Activated naive CD8-positive, alpha-beta T cell (primary cell): Measurements from ENCODE around the gene TBL1X.
A peak's percentile ranks its signal among the peaks of the same experiment; 100 is the strongest.
"Not testable (repeated sequence)": the region's sequence is repeated elsewhere in the genome, so short reads cannot be mapped to it uniquely, and the experiment has no call there.

ENCODE experiments used
- H3K27ac Mint-ChIP-seq: one replicate; pipeline ENCODE4 v1.8.0; 2021; ENCODE audit warnings: mixed read lengths
- H3K27me3 Mint-ChIP-seq: one replicate; pipeline ENCODE4 v1.8.0; 2021; ENCODE audit warnings: mixed read lengths
- H3K36me3 Mint-ChIP-seq: one replicate; pipeline ENCODE4 v1.8.0; 2021; ENCODE audit warnings: mixed read lengths
- H3K4me1 Mint-ChIP-seq: one replicate; pipeline ENCODE4 v1.8.0; 2021; ENCODE audit warnings: low read depth, mixed read lengths
- H3K4me3 Mint-ChIP-seq: one replicate; pipeline ENCODE4 v1.8.0; 2021; ENCODE audit warnings: mild to moderate bottlenecking, mixed read lengths
- H3K9me3 Mint-ChIP-seq: one replicate; pipeline ENCODE4 v1.8.0; 2021; ENCODE audit warnings: low read depth, mixed read lengths

Gene TBL1X

GRCh38 chrX:9473708-9474107 lies 8.8 kb downstream of the TBL1X start:
- Mint-ChIP-seq H3K4me1 (peaks cover 57% of the 10 kb centered on the region), H3K27ac (no peak overlapping the region), H3K27me3 (no peaks in the 10 kb centered on the region), H3K36me3 (peaks cover 2% of the 10 kb centered on the region), H3K9me3 (no peaks in the 10 kb centered on the region), H3K4me3 (no peak overlapping the region)

- H3K9me3 Mint-ChIP-seq, H3K4me3 Mint-ChIP-seq, H3K27ac Mint-ChIP-seq, H3K36me3 Mint-ChIP-seq, H3K27me3 Mint-ChIP-seq: not testable (repeated sequence)
- H3K4me1 Mint-ChIP-seq: peaks cover 57% of the 10 kb centered on the region
Observed at GRCh38 chrX:9475417-9475816, 10.6 kb downstream of the TBL1X start.

- Mint-ChIP-seq H3K36me3 (peaks cover 5% of the 10 kb centered on the region), H3K9me3 (no peaks in the 10 kb centered on the region), H3K27me3 (no peaks in the 10 kb centered on the region), H3K4me1 (peaks cover 57% of the 10 kb centered on the region), H3K4me3 (no peak overlapping the region), H3K27ac (no peak overlapping the region)
Observed at GRCh38 chrX:9475984-9476383, 11.1 kb downstream of the TBL1X start.

- H3K27ac Mint-ChIP-seq: no peak overlapping the region
Observed at GRCh38 chrX:9476810-9477575, 12.1 kb downstream of the TBL1X start.

DNA sequence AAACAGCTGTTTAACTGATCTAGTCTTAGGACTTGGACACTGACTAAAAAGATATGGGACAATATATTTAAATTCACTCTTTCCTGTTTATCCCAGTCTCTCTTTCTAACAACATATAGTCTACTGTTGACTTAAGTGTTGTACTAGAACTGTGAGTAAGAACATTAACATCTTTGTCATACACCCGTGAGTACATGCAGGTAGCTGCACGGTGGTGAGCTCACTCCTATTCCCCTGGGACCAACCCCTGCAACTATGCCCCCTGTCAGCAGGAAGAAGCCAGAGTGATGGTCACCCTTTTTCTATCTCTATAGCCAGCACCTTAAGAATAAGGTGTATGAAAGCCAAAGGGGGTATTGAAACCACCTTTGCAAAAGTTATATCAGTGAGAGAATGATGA lies 17.6 kb downstream of the TBL1X start:
- Mint-ChIP-seq H3K27me3 (no peaks in the 10 kb centered on the region), H3K4me1 (peaks cover 44% of the 10 kb centered on the region), H3K4me3 (no peak overlapping the region), H3K27ac (peak overlapping the region; percentile 38), H3K36me3 (peaks cover 12% of the 10 kb centered on the region), H3K9me3 (no peaks in the 10 kb centered on the region)

More at GRCh38 chrX:9476810-9477575, 12.1 kb downstream of the TBL1X start:
- no peaks in the 10 kb centered on the region for H3K9me3 Mint-ChIP-seq
- H3K36me3 Mint-ChIP-seq: peaks cover 6% of the 10 kb centered on the region
- peaks cover 57% of the 10 kb centered on the region for H3K4me1 Mint-ChIP-seq
- H3K27me3 Mint-ChIP-seq: no peaks in the 10 kb centered on the region
- H3K4me3 Mint-ChIP-seq: no peak overlapping the region

GRCh38 chrX:9482837-9483236 lies 18.0 kb downstream of the TBL1X start:
- H3K36me3 Mint-ChIP-seq: peaks cover 10% of the 10 kb centered on the region
- H3K4me1 Mint-ChIP-seq: peaks cover 44% of the 10 kb centered on the region

DNA sequence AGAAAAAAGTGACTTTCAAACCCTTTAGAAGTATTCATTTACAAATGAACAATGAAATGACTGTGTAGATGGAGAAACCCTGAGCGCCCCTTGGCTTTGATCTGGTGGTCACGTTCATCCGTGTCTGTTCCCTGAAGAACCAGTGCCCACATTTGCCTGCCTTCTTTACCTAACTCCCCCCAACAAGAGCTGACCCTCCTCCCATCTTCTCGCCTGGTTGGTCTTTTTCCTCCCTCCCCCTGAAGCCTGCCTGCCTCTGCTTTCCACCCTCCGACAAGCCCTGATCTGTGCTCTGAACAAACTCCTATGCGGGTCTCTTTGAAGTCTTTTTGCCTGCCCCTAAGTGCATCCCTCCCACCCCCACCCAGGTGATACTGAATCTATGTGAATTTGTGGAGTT lies 18.5 kb downstream of the TBL1X start:
- Mint-ChIP-seq H3K36me3 (peaks cover 10% of the 10 kb centered on the region), H3K4me1 (peaks cover 45% of the 10 kb centered on the region), H3K27ac (no peak overlapping the region), H3K27me3 (no peaks in the 10 kb centered on the region), H3K9me3 (no peaks in the 10 kb centered on the region), H3K4me3 (no peak overlapping the region)

More at GRCh38 chrX:9482837-9483236, 18.0 kb downstream of the TBL1X start:
- Mint-ChIP-seq H3K27ac (no peak overlapping the region), H3K4me3 (no peak overlapping the region), H3K27me3 (no peaks in the 10 kb centered on the region), H3K9me3 (no peaks in the 10 kb centered on the region)

DNA sequence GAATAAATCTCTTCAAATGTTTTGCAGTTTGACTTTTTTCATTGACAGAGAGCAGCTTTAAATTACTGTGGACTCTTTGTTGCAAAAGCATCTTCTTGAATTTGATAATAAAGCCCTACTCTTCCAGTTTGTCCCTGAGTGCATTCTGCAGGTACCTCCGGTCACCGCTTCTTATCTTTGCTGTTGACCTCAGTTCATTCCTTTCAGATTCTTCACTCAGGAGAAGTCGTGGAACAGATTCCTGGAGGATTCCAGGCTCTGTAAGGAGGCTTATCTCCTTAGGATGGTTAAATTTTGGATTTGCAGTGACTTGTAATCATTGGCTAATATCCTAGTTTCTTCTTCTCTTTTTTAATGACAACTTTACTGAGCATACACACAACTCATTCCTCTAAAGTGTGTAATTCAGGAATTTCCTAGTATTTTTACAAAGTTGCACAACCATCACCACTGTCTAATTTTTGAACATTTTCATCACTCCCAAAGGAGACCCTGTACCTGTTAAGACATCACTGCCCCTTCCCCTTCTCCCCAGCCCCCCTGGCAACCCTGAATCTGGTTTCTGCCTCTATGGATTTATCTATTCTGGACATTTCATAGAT lies 22.0 kb downstream of the TBL1X start:
- peaks cover 6% of the 10 kb centered on the region for H3K36me3 Mint-ChIP-seq
- H3K9me3 Mint-ChIP-seq: no peaks in the 10 kb centered on the region
- H3K27me3 Mint-ChIP-seq: no peaks in the 10 kb centered on the region
- H3K27ac Mint-ChIP-seq: no peak overlapping the region
- peaks cover 42% of the 10 kb centered on the region for H3K4me1 Mint-ChIP-seq
- H3K4me3 Mint-ChIP-seq: no peak overlapping the region

DNA sequence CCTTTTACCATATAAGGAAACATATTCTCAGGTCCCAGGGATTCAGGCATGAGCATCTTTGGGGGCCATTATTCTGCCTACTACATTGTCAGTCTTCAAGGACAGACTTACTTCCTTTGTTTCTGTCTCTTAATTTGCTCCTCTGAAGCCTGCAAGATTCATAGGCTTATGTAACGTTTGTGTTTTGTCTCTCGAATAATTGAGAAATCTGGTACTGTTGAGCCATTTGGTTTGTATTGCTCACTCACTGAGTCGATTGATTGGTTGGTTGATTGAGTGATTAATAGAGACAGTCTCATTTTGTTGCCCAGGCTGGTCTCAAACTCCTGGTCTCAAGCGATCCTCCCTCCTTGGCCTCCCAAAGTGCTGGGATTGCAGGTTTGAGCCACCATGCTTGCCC lies 23.7 kb downstream of the TBL1X start:
- Mint-ChIP-seq H3K9me3 (no peaks in the 10 kb centered on the region), H3K36me3 (peaks cover 5% of the 10 kb centered on the region), H3K27me3 (no peaks in the 10 kb centered on the region), H3K4me3 (no peak overlapping the region), H3K27ac (no peak overlapping the region), H3K4me1 (peaks cover 38% of the 10 kb centered on the region)

GRCh38 chrX:9489234-9489633 lies 24.4 kb downstream of the TBL1X start:
- H3K9me3 Mint-ChIP-seq: no peaks in the 10 kb centered on the region
- H3K36me3 Mint-ChIP-seq: peaks cover 4% of the 10 kb centered on the region
- H3K27ac Mint-ChIP-seq: no peak overlapping the region
- H3K27me3 Mint-ChIP-seq: no peaks in the 10 kb centered on the region
- peaks cover 35% of the 10 kb centered on the region for H3K4me1 Mint-ChIP-seq
- no peak overlapping the region for H3K4me3 Mint-ChIP-seq

- H3K27ac Mint-ChIP-seq: no peak overlapping the region
Observed at GRCh38 chrX:9492901-9493300, 28.0 kb downstream of the TBL1X start.

DNA sequence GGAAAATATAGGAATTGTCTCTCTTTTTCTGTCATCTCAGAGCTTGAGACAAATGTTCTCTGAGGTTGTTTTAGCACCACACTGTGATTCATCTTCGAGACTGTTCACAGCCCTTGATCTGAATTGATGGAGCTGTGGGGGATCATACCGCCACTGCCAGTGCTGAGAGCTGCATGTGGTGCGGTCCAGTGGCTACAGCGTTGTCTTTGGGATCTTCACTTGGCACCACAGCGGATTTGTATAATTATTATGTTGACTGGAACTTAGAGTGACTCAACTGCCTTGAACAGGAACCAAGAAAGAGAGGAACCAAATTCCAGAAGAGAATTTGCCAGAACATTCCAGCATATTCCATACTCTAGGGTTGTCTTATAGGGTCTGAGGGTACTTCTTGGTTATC lies 29.1 kb downstream of the TBL1X start:
- Mint-ChIP-seq H3K9me3 (no peaks in the 10 kb centered on the region), H3K27ac (no peak overlapping the region), H3K36me3 (peaks cover 3% of the 10 kb centered on the region), H3K4me3 (no peak overlapping the region), H3K27me3 (no peaks in the 10 kb centered on the region), H3K4me1 (peaks cover 35% of the 10 kb centered on the region)

More at GRCh38 chrX:9492901-9493300, 28.0 kb downstream of the TBL1X start:
- Mint-ChIP-seq H3K27me3 (no peaks in the 10 kb centered on the region), H3K36me3 (peaks cover 3% of the 10 kb centered on the region), H3K4me1 (peaks cover 35% of the 10 kb centered on the region), H3K4me3 (no peak overlapping the region), H3K9me3 (no peaks in the 10 kb centered on the region)

DNA sequence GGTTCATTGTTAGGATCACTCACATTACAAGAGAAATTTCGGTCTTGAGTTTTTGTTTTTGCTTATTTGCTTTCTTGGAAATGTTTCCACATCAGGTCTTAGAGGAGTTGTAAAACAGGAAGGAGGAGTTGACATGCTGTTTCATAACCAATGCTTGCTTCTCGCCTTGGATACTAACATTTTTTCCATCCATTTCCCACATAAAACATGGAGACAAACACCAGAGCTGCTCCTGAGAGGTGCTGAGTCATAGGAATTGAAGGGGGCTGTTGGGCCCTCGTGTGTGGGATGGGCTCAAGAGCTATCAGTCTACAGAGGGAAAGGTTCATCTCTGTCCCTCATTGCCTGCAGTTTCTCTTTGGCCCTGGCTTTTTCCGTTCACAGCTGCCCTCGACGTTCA lies 29.9 kb downstream of the TBL1X start:
- Mint-ChIP-seq H3K4me1 (peaks cover 37% of the 10 kb centered on the region), H3K4me3 (no peak overlapping the region), H3K36me3 (peaks cover 6% of the 10 kb centered on the region), H3K27me3 (no peaks in the 10 kb centered on the region), H3K27ac (no peak overlapping the region), H3K9me3 (no peaks in the 10 kb centered on the region)

GRCh38 chrX:9495496-9495895 lies 30.6 kb downstream of the TBL1X start:
- Mint-ChIP-seq H3K27ac (no peak overlapping the region), H3K4me3 (no peak overlapping the region), H3K4me1 (peaks cover 37% of the 10 kb centered on the region), H3K27me3 (no peaks in the 10 kb centered on the region), H3K9me3 (no peaks in the 10 kb centered on the region), H3K36me3 (peaks cover 6% of the 10 kb centered on the region)

DNA sequence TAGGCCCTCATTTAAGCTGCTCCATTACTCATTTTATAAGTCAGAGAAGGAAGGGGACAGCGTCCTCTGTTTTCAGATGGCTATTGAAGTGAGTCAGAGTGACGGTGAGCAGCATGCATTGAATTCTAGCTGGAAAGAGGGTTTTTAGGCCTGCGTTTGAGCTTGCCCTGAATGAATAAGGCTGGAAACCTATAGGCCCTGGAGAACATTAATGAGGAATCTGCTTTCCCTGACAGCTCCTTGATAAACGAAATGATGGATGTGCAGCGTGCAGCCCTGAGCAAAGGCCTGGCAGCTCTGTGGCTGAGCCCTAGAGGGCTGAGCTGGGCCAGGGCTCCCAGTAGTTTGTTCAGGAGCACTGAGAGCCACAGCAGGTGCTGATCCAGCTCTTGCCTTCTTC lies 33.4 kb downstream of the TBL1X start:
- H3K36me3 Mint-ChIP-seq: peaks cover 12% of the 10 kb centered on the region
- H3K4me1 Mint-ChIP-seq: peaks cover 24% of the 10 kb centered on the region
- H3K4me3 Mint-ChIP-seq: no peak overlapping the region
- H3K27me3 Mint-ChIP-seq: no peaks in the 10 kb centered on the region
- H3K27ac Mint-ChIP-seq: no peak overlapping the region
- no peaks in the 10 kb centered on the region for H3K9me3 Mint-ChIP-seq

- H3K36me3 Mint-ChIP-seq: peaks cover 17% of the 10 kb centered on the region
- no peaks in the 10 kb centered on the region for H3K9me3 Mint-ChIP-seq
- no peaks in the 10 kb centered on the region for H3K27me3 Mint-ChIP-seq
- H3K4me3 Mint-ChIP-seq: no peak overlapping the region
- H3K4me1 Mint-ChIP-seq: peaks cover 19% of the 10 kb centered on the region
- H3K27ac Mint-ChIP-seq: no peak overlapping the region
Observed at GRCh38 chrX:9500584-9500983, 35.7 kb downstream of the TBL1X start.
